Measurements from ENCODE around the gene AP1G2.

DNA sequence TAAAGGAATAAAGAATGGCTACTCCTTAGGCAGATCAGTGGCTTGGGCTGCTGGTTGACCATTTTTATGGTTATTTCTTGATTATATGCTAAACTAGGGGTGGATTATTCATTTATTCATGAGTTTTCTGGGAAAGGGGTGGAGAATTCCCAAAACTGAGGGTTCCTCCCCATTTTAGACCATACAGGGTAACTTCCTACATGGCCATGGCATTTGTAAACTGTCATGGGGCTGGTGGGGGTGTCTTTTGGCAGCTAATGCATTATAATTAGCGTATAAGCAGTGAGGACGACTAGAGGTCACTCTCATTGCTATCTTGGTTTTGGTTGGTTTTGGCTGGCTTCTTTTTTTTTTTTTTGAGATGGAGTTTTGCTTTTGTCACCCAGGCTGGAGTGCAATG lies 36.6 kb upstream of the AP1G2 start:
- no peak for TF ChIP-seq EZH2 (IDR thresholded peaks at IDR 0.05)
- TF ChIP-seq POLR2AphosphoS5 (IDR thresholded peaks at IDR 0.05; ENCODE audit: borderline replicate concordance, low read depth, low read length): no peak
